Upper lobe of right lung (tissue), 1 donor: ENCODE results near the gene CRACDL. TPM values are rescaled to one million over a fixed set of nuclear protein-coding genes. Genes with fewer than 3 reads are reported as not detected.
A peak's percentile ranks its signal among the peaks of the same experiment; 100 is the strongest.

Experiments used
- ATAC-seq: fragments of 200-7000 bp; cut with Tn5 transposase; one replicate; pipeline ENCODE4 v1.9.1; 2020; ENCODE audit warnings: mild to moderate bottlenecking, moderate library complexity
- DNase-seq: peaks from one replicate; pipeline ENCODE4 v3.0.0-alpha.2; 2020
- H3K27ac ChIP-seq: fragments of 200-600 bp; one replicate; pipeline ENCODE4 v1.8.0; 2022
- H3K27me3 ChIP-seq: fragments of 200-600 bp; one replicate; pipeline ENCODE4 v1.8.0; 2022; ENCODE audit warnings: mild to moderate bottlenecking
- H3K36me3 ChIP-seq: fragments of 200-600 bp; one replicate; pipeline ENCODE4 v1.8.0; 2022
- H3K4me1 ChIP-seq: fragments of 200-600 bp; one replicate; pipeline ENCODE4 v1.8.0; 2022
- H3K4me3 ChIP-seq: fragments of 200-600 bp; one replicate; pipeline ENCODE4 v1.8.0; 2022; ENCODE audit warnings: mild to moderate bottlenecking
- H3K9me3 ChIP-seq: fragments of 200-600 bp; one replicate; pipeline ENCODE4 v1.8.0; 2022
- intact Hi-C: fragments of 100-400 bp; cut with DNase I; formaldehyde crosslinking; loops from one replicate; pipeline ENCODE4 v1.11.0; 2022
- total RNA-seq: library from RNA; stranded (reverse); fragmentation: NEBNext Ultra II Directional; extraction: Animal tissue kit (Norgen Biotek cat#: 25700); gene quantifications from one replicate; pipeline ENCODE4 v1.2.1, GENCODE V29; 2021
- TF ChIP-seq, protein P1 (sequence below): fragments of 200-600 bp; IDR thresholded peaks from one replicate; pipeline ENCODE4 v1.8.0; 2022; ENCODE audit warnings: antibody characterized with exemption
- donor health status: DM: no; HTN: yes; CAD: no; lungs with severe emphysema.

Gene CRACDL
- total RNA-seq, 1 donor from 2014 or later, result 33.3 TPM

DNA sequence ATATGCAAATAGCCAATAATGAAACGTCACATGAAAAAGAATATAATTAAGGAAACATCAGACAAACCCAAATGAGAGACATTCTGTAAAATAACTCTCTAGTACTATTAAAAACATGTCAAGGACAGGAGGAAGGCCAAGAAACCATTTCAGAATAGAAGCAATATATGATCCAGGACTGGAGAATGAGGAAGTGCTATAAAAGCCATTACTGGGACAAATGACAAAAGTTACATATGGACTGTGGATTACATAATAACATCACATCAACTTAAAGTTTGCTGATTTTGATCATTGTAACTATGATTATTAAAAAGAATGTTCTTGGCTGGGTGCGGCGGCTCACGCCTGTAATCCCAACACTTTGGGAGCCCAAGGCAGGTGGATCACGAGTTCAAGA, 81.3 kb downstream of the CRACDL start:
- no peak overlapping the region for H3K4me3 ChIP-seq
- peaks cover 8% of the 10 kb centered on the region for H3K9me3 ChIP-seq
- no peaks in the 10 kb centered on the region for H3K4me1 ChIP-seq
- DNase-seq (no peak), ATAC-seq (peak; percentile 38)
- intact Hi-C loops, result no loop called here
- H3K27ac ChIP-seq, result no peak overlapping the region
- H3K27me3 ChIP-seq, result no peaks in the 10 kb centered on the region
- H3K36me3 ChIP-seq, result no peaks in the 10 kb centered on the region
- TF ChIP-seq, protein P1, sequence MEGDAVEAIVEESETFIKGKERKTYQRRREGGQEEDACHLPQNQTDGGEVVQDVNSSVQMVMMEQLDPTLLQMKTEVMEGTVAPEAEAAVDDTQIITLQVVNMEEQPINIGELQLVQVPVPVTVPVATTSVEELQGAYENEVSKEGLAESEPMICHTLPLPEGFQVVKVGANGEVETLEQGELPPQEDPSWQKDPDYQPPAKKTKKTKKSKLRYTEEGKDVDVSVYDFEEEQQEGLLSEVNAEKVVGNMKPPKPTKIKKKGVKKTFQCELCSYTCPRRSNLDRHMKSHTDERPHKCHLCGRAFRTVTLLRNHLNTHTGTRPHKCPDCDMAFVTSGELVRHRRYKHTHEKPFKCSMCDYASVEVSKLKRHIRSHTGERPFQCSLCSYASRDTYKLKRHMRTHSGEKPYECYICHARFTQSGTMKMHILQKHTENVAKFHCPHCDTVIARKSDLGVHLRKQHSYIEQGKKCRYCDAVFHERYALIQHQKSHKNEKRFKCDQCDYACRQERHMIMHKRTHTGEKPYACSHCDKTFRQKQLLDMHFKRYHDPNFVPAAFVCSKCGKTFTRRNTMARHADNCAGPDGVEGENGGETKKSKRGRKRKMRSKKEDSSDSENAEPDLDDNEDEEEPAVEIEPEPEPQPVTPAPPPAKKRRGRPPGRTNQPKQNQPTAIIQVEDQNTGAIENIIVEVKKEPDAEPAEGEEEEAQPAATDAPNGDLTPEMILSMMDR, result no peak

DNA sequence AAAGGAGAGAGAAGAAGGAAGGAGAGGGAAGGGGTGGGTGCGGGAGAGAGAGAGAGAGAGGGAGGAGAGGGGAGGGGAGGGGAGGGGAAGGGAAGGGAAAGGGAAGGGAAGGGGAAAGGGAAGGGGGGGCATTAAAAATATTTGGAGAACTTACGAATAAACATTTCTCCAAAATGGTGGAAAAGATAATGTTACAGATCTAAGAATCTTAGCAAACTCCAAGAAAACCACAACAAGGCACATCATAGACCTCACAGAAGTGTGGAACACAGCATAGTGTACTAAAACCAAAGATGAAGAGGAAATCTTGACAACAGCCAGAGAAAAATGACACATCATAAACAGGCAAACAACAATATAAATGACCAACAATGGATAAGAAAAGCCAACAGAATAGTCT, 83.1 kb downstream of the CRACDL start:
- intact Hi-C loops, result no loop called here
- Histone ChIP-seq H3K27me3 (no peaks in the 10 kb centered on the region), H3K4me3 (no peak overlapping the region), H3K4me1 (no peaks in the 10 kb centered on the region), H3K36me3 (no peaks in the 10 kb centered on the region), H3K27ac (no peak overlapping the region), H3K9me3 (no peaks in the 10 kb centered on the region)
- no peak for DNase-seq
- TF ChIP-seq, protein P1, result no peak
- ATAC-seq, result no peak

DNA sequence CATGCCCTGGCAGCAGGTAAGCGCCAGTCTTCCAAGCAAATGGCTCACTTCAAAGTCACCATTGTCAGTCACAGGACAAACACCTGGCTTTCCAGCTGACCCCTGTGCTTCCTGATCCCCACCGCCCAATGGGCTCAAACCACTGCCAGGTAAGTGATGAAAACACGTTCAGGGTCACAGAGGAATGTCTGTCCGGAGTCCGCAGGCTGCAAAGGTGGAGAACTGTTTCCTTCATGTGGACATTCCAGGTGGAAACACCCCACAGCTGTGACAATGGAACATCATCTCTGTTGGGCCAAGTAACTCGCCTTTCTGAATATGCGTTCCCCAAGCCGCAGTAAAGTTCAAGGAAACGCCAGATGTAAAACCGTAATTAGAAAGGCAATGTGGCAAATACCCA, 86.0 kb downstream of the CRACDL start:
- intact Hi-C loops, result no loop called here
- DNase-seq (no peak), ATAC-seq (no peak)

DNA sequence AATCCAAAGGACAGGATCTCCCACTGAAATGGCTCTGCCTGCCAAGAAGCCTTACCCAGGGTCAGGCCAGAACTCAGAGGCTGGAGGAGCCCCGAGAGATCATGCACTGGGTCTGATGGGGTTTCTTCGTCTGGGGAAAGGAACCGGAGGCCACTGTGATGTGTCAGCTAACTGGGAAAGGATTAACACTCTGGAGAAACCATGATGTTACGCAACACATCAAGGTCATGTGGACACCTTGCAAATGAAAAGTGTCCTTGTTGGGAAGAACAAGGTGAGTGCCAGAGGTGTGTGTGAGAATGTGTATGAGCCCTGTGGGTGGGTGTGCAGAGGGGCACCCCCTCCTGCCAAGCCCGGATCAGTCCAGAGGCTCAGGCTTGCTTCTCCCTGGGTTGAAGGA, 86.9 kb downstream of the CRACDL start:
- Histone ChIP-seq H3K4me3 (no peak overlapping the region), H3K9me3 (no peaks in the 10 kb centered on the region), H3K27ac (no peak overlapping the region), H3K4me1 (no peaks in the 10 kb centered on the region), H3K36me3 (no peaks in the 10 kb centered on the region), H3K27me3 (no peaks in the 10 kb centered on the region)
- TF ChIP-seq, protein P1, result no peak
- ATAC-seq, result no peak
- intact Hi-C loops, result no loop called here
- no peak for DNase-seq

More for the DNA sequence above, 86.0 kb downstream of the CRACDL start:
- no peak overlapping the region for H3K27ac ChIP-seq
- H3K27me3 ChIP-seq, result no peaks in the 10 kb centered on the region
- TF ChIP-seq, protein P1, result no peak
- no peaks in the 10 kb centered on the region for H3K4me1 ChIP-seq
- H3K9me3 ChIP-seq, result no peaks in the 10 kb centered on the region
- H3K4me3 ChIP-seq, result no peak overlapping the region
- no peaks in the 10 kb centered on the region for H3K36me3 ChIP-seq

DNA sequence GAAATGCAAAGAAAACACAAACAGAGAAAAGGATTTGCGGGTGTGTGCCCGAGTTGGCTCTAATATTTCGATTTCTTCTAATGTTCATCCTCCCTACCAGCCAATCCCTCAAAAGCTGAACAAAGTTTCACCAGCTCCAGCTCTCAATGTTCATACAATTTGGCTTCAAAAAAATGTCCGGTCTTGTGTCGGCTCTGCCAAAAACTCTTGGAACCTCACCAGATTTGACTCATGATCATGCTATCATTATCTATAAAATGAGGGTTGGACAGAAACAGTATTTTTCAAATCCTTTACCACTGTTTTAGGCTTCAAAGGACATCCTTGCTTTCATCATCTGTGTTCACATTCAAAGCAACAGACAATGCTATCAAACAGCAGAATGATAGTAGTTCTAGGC, 88.2 kb downstream of the CRACDL start:
- no peaks in the 10 kb centered on the region for H3K36me3 ChIP-seq
- H3K4me3 ChIP-seq, result no peak overlapping the region
- H3K9me3 ChIP-seq, result no peaks in the 10 kb centered on the region
- H3K27me3 ChIP-seq, result no peaks in the 10 kb centered on the region
- DNase-seq (no peak), ATAC-seq (no peak)
- TF ChIP-seq, protein P1, result no peak
- intact Hi-C loops, result no loop called here
- H3K4me1 ChIP-seq, result no peaks in the 10 kb centered on the region
- H3K27ac ChIP-seq, result no peak overlapping the region

DNA sequence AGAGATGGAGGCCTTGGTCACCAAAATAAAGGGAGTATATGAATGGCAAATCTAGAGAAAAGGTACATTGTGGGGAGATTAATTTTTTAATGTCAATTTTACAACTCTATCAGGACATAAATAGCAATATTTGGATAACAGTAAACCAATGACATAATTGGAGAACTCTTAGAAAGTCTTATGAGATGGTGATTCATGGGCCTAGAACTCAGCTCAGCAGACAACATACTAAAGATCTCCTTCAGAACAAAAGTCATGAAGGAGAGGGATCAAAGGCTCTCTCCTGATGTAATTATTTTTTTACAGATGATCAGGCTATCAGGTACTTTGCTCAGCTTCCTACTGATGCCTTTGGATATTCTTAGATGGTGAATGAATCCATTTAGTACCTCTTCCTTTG, 90.0 kb downstream of the CRACDL start:
- Histone ChIP-seq H3K27ac (no peak overlapping the region), H3K4me3 (no peak overlapping the region), H3K9me3 (no peaks in the 10 kb centered on the region), H3K36me3 (no peaks in the 10 kb centered on the region), H3K27me3 (no peaks in the 10 kb centered on the region), H3K4me1 (no peaks in the 10 kb centered on the region)
- intact Hi-C loops, result no loop called here
- DNase-seq (no peak), ATAC-seq (no peak)
- TF ChIP-seq, protein P1, result no peak
